GM08714 (cell line): ENCODE measurements around the gene TRIM59.

Source experiments
- H3K4me3 ChIP-seq: fragments of 200-500 bp; sonication (Bioruptor generic); 2 replicates; pipeline ENCODE4 v1.5.1; 2014; ENCODE audit warnings: mild to moderate bottlenecking, low read length, inconsistent platforms
- ZNF274 ChIP-seq: IDR thresholded peaks from 2 replicates; pipeline ENCODE4 v1.6.1; 2012; ENCODE audit warnings: mild to moderate bottlenecking, low read depth, low read length

Gene TRIM59

DNA sequence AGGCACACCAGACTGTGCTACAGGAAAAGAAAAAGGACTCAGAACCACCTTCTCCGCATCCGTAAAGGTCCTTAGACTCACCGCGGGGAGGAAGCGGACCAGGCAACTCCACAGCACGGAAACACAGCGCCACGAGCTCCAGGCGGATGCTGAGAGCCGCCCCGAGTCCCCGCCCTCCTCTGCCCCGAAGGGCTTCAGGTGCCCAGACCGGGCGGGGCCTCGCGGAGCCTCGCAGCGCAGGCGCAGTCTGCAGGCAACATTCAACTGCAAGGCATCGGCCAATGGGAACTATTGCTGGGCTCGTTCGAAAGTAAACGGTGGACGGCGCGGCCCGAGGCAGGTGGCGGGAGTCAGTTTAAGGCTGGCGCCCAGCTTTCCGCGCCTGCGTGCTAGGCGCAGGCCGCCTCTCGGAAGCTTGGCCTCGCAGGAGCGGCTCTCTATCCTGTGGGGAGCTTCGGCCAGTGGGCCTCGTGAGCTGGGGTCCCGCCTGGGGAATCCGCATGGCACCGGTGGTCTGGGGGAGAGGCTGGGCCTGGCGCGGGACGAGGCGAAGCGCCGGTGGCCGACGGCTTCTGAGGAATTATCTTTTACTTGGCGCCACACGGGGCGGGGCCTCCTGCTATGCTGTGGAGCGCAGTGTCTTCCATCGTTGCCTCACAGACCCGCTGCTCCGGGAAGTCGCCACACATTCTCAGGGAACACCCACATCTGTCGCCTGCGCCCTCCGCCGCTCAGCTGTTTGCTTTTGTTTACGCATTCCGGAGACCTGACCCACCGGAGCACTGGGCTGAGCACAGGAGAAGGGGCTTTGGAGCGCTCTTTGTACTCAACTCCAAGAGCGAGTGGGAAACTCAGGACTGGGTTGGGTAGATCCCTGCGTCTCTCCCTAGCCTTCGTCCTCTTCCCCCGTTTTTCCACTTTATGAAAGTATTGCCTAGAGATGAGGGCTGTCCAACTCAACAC is at the start of gene TRIM59:
Gene TRIM59 (minus strand): TSS at position 151 of the 963 bp plus-strand sequence. CDS start 10,603 bp downstream, outside the sequence.
- no peak for TF ChIP-seq ZNF274
- H3K4me3 ChIP-seq = peak within 1 kb of the TSS; percentile 78

DNA sequence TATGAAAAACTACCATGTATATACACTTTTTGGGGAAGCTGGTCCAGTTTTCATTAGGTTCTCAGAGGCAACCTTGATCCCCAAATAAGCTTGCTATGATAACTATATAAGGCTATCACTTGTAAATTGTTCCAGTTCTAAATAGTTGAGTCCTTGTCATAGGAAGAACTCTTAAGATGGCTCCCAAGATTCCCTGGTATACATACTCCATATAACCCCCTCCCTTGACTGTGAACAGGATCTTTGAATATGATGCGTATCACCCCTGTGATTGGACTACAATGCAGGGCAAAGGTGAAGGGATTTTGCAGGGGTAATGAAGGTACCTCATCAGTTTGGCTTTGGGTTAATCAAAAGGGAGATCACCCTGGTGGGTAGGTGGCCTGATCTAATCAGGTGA is 48.6 kb upstream of the TRIM59 start:
- TF ChIP-seq ZNF274 = no peak

DNA sequence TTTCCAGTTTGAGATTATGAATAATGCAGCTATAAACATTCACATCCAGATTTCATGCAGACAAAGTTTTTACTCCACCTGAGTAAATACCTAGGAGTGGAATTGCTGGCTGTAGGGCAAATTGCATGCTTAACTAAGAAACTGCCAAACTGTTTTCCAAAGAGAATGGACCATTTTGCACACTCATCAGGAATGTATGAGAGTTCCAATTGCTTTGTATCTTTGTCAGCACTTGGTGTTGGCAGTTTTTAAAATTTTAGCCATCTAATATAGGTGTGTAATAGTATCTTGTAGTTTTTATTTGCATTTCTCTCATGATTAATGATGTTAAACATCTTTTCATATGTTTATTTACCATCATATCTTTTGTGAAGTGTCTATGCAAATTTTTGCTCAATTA is 40.6 kb upstream of the TRIM59 start:
- H3K4me3 ChIP-seq = no peak overlapping the region
- no peak for TF ChIP-seq ZNF274

More for the DNA sequence above, 48.6 kb upstream of the TRIM59 start:
- no peak overlapping the region for H3K4me3 ChIP-seq

DNA sequence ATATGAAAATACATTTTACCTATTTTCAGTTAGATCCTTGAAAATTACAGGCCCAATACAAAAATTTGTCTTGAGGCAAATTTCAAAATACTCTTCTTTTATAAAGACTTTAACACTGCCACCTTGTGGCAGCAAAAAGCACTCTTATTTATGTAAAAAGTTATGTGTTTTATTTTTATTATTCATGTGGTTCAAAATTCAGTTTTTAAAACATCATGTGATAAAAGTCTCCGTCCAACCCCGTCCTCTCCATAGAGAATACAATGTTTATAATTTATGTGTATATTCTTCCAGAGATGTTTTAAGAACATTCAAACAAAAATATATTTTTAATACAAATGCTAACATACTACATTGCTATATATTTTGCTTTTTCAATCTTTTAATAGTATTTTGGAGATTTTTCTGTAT is 36.9 kb upstream of the TRIM59 start:
- no peak for TF ChIP-seq ZNF274
- H3K4me3 ChIP-seq = no peak overlapping the region

- H3K4me3 ChIP-seq = no peak overlapping the region
- no peak for TF ChIP-seq ZNF274
Observed at GRCh38 chr3:160482796-160483195, 33.2 kb upstream of the TRIM59 start.

- no peak overlapping the region for H3K4me3 ChIP-seq
- TF ChIP-seq ZNF274 = no peak
Observed at GRCh38 chr3:160481856-160482255, 32.3 kb upstream of the TRIM59 start.

GRCh38 chr3:160480931-160481330 is 31.3 kb upstream of the TRIM59 start:
- H3K4me3 ChIP-seq = no peak overlapping the region
- TF ChIP-seq ZNF274 = no peak

DNA sequence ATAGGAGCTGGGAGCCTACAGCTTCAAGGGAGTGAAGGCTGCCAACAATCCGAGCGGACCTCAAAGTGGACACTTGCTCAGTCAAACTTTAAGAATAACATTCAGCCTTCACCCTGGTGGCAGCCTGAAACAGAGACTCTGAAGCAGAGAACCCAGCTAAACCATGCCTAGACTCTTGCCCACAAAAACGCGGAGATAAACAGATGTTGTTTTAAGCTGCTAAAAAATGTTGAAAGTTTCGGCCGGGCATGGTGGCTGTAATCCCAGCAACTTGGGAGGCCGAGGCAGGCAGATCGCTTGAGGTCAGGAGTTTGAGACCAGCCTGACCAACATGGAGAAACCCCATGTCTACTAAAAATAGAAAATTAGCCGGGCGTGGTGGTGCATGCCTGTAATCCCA is 29.8 kb upstream of the TRIM59 start:
- H3K4me3 ChIP-seq = no peak overlapping the region
- no peak for TF ChIP-seq ZNF274

- no peak for TF ChIP-seq ZNF274
- no peak overlapping the region for H3K4me3 ChIP-seq
Observed at GRCh38 chr3:160478338-160478737, 28.8 kb upstream of the TRIM59 start.

- TF ChIP-seq ZNF274 = no peak
- no peak overlapping the region for H3K4me3 ChIP-seq
Observed at GRCh38 chr3:160477750-160478149, 28.2 kb upstream of the TRIM59 start.

DNA sequence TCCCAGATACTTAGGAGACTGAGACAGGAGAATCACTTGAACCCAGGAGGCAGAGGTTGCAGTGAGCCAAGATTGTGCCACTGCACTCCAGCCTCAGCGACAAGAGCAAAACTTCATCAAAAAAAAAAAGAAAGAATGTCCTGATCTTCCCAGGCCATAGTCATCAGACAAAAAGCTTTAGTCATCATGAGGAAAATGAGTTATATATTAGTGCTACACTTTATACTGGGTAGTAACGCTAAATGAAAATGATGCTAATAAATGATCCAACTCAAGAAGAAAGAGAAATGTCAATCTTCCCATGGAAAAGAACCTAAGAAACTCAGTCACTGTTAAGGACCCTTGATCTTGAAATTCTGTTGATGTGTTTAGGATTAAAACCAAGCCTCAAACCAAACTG is 26.3 kb upstream of the TRIM59 start:
- no peak for TF ChIP-seq ZNF274
- no peak overlapping the region for H3K4me3 ChIP-seq

- TF ChIP-seq ZNF274 = no peak
- H3K4me3 ChIP-seq = no peak overlapping the region
Observed at GRCh38 chr3:160475153-160475552, 25.6 kb upstream of the TRIM59 start.

DNA sequence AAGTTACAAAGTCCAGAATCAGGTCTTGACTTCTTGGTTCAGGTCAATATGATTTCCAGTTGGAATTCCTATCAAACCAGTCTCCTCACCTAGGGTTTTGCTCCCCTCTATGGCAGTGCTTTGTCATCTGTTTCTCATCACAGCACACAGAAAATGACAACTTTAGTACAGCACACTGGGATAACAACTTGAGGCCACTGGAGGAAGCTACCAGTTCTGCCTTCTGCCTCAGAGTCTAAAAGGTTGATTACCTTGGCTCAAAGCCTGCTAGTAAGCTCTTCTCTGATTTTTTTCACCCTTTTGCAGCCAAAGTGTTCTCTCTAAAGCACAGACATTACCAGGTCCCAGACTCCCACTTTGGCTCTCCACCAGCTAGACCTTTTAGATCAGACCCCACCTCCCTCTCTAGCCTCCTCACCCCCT is 24.8 kb upstream of the TRIM59 start:
- no peak for TF ChIP-seq ZNF274
- H3K4me3 ChIP-seq = no peak overlapping the region

DNA sequence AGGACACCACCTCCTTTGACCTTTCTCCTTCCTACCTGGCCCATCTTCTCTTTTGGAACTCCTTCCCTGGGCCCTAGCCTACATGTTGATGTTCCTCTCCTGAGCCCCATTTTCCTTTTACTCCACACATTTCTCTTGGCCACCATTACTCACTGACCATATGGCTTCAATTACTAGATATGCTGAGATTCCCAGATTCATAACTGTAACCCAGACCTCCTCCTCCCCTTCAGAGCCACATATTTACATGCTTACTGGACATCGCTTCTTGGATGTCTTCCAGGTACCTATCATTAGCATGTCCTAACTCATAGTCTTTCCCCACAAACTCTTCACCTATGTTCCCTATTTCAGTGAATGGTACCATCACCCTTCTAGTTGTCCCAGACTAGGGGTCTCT is 24.4 kb upstream of the TRIM59 start:
- H3K4me3 ChIP-seq = no peak overlapping the region

GRCh38 chr3:160473221-160473620 is 23.6 kb upstream of the TRIM59 start:
- H3K4me3 ChIP-seq = no peak overlapping the region
- TF ChIP-seq ZNF274 = no peak

More for the DNA sequence above, 24.4 kb upstream of the TRIM59 start:
- no peak for TF ChIP-seq ZNF274

DNA sequence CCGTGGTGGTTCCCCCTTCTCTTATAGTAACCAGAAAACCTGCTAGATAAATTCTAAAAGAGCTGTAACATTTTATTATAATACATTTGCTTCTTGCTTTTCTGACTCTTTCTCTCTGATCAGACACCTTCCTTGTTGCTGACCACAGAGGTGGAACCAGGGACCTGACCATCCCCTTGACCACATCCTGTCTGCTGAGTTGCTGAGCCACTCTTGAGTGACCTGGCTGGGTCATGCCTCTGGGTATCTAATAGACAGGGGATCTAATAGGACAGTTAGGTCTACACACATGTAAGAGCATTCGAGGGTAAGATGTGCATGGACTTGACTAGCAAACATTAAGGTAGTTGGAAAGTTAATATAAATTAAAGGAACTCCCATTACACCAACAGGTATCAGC is 22.8 kb upstream of the TRIM59 start:
- H3K4me3 ChIP-seq = no peak overlapping the region
- no peak for TF ChIP-seq ZNF274

DNA sequence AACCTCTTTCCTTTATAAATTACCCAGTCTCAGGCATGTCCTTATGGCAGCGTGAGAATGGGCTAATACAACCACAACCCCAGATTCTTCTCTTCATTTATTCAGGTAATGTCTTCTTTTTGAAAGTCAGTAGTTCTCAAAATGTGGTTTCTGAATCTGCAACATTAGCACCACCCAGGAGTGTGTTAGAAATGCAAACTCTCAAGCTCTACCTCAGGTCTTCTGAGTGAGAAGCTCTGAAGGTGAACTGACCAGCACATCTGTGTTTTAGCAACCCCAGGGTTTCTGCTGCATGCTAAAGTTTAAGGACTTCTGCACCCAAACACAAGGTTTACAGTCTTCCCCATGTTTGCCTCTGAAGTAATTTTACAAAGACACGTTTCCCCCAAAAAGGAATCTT is 22.3 kb upstream of the TRIM59 start:
- H3K4me3 ChIP-seq = no peak overlapping the region
- TF ChIP-seq ZNF274 = no peak
